GM12891 (cell line): Measurements from ENCODE around the gene CROCC2.

ENCODE experiments used
- POLR2A ChIP-seq: IDR thresholded peaks from 2 replicates; pipeline ENCODE4 v1.6.1; 2011; ENCODE audit warnings: low read depth, low read length, control low read depth
- POLR2AphosphoS5 ChIP-seq: IDR thresholded peaks from 2 replicates; pipeline ENCODE4 v1.6.1; 2011; ENCODE audit warnings: low read depth, low read length, control low read depth
- POU2F2 ChIP-seq: IDR thresholded peaks from 2 replicates; pipeline ENCODE4 v1.6.1; 2011; ENCODE audit warnings: low read depth, mild to moderate bottlenecking, control low read depth, low read length, moderate library complexity
- SPI1 ChIP-seq: IDR thresholded peaks from 2 replicates; pipeline ENCODE4 v1.6.1; 2011; ENCODE audit warnings: low read depth, low read length, control low read depth
- TAF1 ChIP-seq: IDR thresholded peaks from 2 replicates; pipeline ENCODE4 v1.6.1; 2011; ENCODE audit warnings: low read depth, low read length, control low read depth

DNA sequence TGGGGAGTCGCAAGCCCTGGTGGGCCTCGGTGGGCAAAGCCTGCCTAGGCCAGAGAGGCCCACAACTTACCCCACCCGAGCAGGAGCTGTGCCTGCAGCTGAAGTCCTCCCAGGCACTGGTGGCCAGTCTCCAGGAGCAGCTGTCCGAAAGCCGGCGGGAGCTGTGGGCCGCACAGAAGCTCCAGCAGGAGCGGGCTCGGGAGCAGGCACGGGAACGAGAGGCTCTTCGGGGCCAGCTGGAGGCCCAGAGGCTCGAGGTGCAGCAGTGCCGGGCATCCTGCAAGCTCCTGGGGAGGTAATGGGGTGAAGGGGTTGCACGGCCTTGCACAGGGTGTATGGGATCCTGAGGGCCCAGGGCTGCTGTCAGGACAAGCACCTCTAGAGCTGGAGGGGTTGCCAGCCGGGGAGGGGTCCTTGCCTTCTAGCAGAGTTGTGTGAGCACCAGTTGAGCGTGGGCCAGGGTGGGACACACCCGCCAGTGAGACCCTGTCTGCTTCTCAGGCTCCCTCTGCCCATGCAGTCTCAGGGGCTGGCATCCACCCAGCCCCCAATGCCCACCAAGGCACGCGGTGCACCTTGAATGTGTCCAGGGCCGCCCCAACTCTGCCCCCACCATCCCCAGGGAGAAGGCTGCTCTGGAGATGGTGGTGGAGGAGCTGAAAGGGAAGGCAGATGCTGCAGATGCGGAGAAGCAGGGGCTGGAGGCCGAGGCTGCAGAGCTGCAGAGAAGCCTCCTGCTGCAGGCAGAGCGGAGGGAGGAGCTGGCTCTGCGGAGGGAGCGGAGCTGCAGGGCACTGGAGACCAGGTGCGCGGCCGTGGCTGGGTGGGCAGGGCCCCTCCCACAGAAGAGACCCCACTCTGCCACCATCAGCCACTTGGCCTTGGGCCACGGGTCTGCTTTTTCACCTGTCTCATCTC lies 27.2 kb downstream of the CROCC2 start:
- TF ChIP-seq POLR2A = no peak
- no peak for TF ChIP-seq TAF1
- TF ChIP-seq POLR2AphosphoS5 = no peak
- TF ChIP-seq POU2F2 = no peak
- no peak for TF ChIP-seq SPI1
